ENCODE measurements around the gene NACAD. TPM values are rescaled to one million over a fixed set of nuclear protein-coding genes. Genes with fewer than 3 reads are reported as not detected.

The NACAD gene
- total RNA-seq, 2 experiments from 2014 or later: 0.08 to 0.14 TPM

GRCh38 chr7:45033261-45033930 is 55.4 kb downstream of the NACAD start:
- Histone ChIP-seq H3K4me1 (ENCODE audit: insufficient read depth, low read length) (peaks cover 91% of the 10 kb centered on the region), H3K27me3 (ENCODE audit: control insufficient read depth in 1 of 2, insufficient read depth in 2 of 2, low read length in 2 of 2) (no peaks in the 10 kb centered on the region), H3K27ac (ENCODE audit: low read depth in 1 of 2, low read length in 2 of 2) (peak overlapping the region in 1 of 2 donors; percentile 27), H3K9me3 (ENCODE audit: control insufficient read depth in 1 of 2, insufficient read depth in 1 of 2, low read length in 2 of 2) (no peaks in the 10 kb centered on the region), H3K4me3 (ENCODE audit: low read length) (peak overlapping the region; percentile 28), H3K36me3 (ENCODE audit: insufficient read depth, low read length) (peaks cover 22% of the 10 kb centered on the region)
- DNase-seq (peak in 4 of 14 experiments; percentile 28 to 38 (median 34)), ATAC-seq (ENCODE audit: poor library complexity) (peak; percentile 20)
- TF ChIP-seq CTCF (IDR thresholded peaks at IDR 0.05): no peak
- ChIA-PET CTCF (interaction anchor here (0.8 to 1.6 kb wide), 5 partner anchors 11 to 103 kb away, joined by 3 to 7 read pairs (median 5); no protein-coding TSS in a partner anchor), POLR2A (interaction anchor here (0.8 to 13.4 kb wide), 4 partner anchors 17 to 60 kb away, joined by 3 to 367 read pairs (median 162); partner anchors contain the start of genes CCM2 and MYO1G)
- Mint-ChIP-seq H3K36me3 (ENCODE audit: low read depth) (peaks cover 79% of the 10 kb centered on the region), H3K4me1 (ENCODE audit: low read depth) (peaks cover 80% of the 10 kb centered on the region), H3K27ac (peak overlapping the region; percentile 85), H3K4me3 (peak overlapping the region; percentile 82), H3K9me3 (no peaks in the 10 kb centered on the region), H3K27me3 (no peaks in the 10 kb centered on the region)
- intact Hi-C loops (cut with DNase I, micrococcal nuclease): no loop called here

GRCh38 chr7:45032421-45032820 is 56.3 kb downstream of the NACAD start:
- peaks cover 79% of the 10 kb centered on the region for H3K36me3 Mint-ChIP-seq (ENCODE audit: low read depth)
- H3K4me3 ChIP-seq (ENCODE audit: low read length): peak overlapping the region; percentile 28
- CTCF ChIA-PET: interaction anchor here (0.7 to 1.3 kb wide), 3 partner anchors 22 to 104 kb away, joined by 3 to 5 read pairs (median 4); no protein-coding TSS in a partner anchor

DNA sequence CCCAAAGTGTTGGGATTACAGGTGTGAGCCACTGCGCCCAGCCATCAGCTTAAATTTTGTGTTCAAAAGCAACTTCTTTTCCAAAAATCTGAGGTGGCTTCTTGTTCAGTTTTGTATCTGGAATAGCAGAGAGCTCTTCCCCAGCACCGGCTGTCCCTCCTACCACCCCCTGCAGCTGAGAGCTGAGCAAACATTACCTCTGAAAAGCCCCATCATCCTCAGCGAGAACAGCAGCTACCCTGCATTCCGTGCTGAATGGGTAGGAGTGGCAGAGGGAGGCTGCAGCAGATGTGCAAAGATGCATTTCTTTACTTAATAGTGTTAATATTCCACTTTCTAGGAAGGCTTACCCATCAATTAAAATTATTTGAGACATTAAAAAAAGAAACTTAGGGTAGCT is 56.9 kb downstream of the NACAD start:
- Mint-ChIP-seq H3K27me3 (no peaks in the 10 kb centered on the region), H3K4me1 (ENCODE audit: low read depth) (peaks cover 81% of the 10 kb centered on the region), H3K9me3 (no peaks in the 10 kb centered on the region), H3K27ac (peak overlapping the region; percentile 85), H3K36me3 (ENCODE audit: low read depth) (peaks cover 79% of the 10 kb centered on the region), H3K4me3 (peak overlapping the region; percentile 82)
- TF ChIP-seq CTCF (IDR thresholded peaks at IDR 0.05): no peak
- no peak for ATAC-seq (ENCODE audit: poor library complexity)
- Histone ChIP-seq H3K27me3 (ENCODE audit: control insufficient read depth in 1 of 2, insufficient read depth in 2 of 2, low read length in 2 of 2) (no peaks in the 10 kb centered on the region), H3K36me3 (ENCODE audit: insufficient read depth, low read length) (peaks cover 12% of the 10 kb centered on the region), H3K4me1 (ENCODE audit: insufficient read depth, low read length) (peaks cover 83% of the 10 kb centered on the region), H3K27ac (ENCODE audit: low read depth in 1 of 2, low read length in 2 of 2) (peak overlapping the region; percentile 23 to 45), H3K9me3 (ENCODE audit: control insufficient read depth in 1 of 2, insufficient read depth in 1 of 2, low read length in 2 of 2) (no peaks in the 10 kb centered on the region), H3K4me3 (ENCODE audit: low read length) (peak overlapping the region; percentile 28)
- ChIA-PET CTCF (interaction anchor here (0.8 to 1.0 kb wide), 2 partner anchors 21 to 58 kb away, joined by 4 read pairs; no protein-coding TSS in a partner anchor), POLR2A (interaction anchor here (1.2 to 13.4 kb wide), 3 partner anchors 20 to 52 kb away, joined by 3 to 367 read pairs (median 321); partner anchors contain the start of genes CCM2 and MYO1G)
- intact Hi-C loops (cut with DNase I, micrococcal nuclease): no loop called here
- DNase-seq: no peak

More at GRCh38 chr7:45032421-45032820, 56.3 kb downstream of the NACAD start:
- H3K4me3 Mint-ChIP-seq: peak overlapping the region; percentile 82
- Histone ChIP-seq H3K27ac (ENCODE audit: low read depth in 1 of 2, low read length in 2 of 2) (peak overlapping the region; percentile 23 to 44), H3K36me3 (ENCODE audit: insufficient read depth, low read length) (peaks cover 12% of the 10 kb centered on the region), H3K27me3 (ENCODE audit: control insufficient read depth in 1 of 2, insufficient read depth in 2 of 2, low read length in 2 of 2) (no peaks in the 10 kb centered on the region), H3K9me3 (ENCODE audit: control insufficient read depth in 1 of 2, insufficient read depth in 1 of 2, low read length in 2 of 2) (no peaks in the 10 kb centered on the region), H3K4me1 (ENCODE audit: insufficient read depth, low read length) (peaks cover 82% of the 10 kb centered on the region)
- H3K9me3 Mint-ChIP-seq: no peaks in the 10 kb centered on the region
- peaks cover 79% of the 10 kb centered on the region for H3K4me1 Mint-ChIP-seq (ENCODE audit: low read depth)
- H3K27ac Mint-ChIP-seq: peak overlapping the region; percentile 85
- DNase-seq (no peak), ATAC-seq (ENCODE audit: poor library complexity) (no peak)
- POLR2A ChIA-PET: interaction anchor here (1.2 to 13.4 kb wide), 3 partner anchors 20 to 53 kb away, joined by 3 to 367 read pairs (median 321); partner anchors contain the start of genes CCM2 and MYO1G
- no peak for TF ChIP-seq CTCF (IDR thresholded peaks at IDR 0.05)
- intact Hi-C loops (cut with DNase I, micrococcal nuclease): no loop called here
- H3K27me3 Mint-ChIP-seq: no peaks in the 10 kb centered on the region

Other genes starting within 250 kb of the NACAD start
- 100 to 1,000 TPM; 145 to 156 TPM for gene H2AZ2, start 240.9 kb downstream of the NACAD start, total RNA-seq
- gene PURB, start 203.4 kb downstream of the NACAD start, total RNA-seq: 10 to 100 TPM; 17.0 to 17.4 TPM
- 100 to 1,000 TPM; 155 to 157 TPM for gene MYO1G, start 110.0 kb downstream of the NACAD start, total RNA-seq
- gene CCM2, start 88.8 kb downstream of the NACAD start, total RNA-seq: 10 to 100 TPM; 48.8 to 52.8 TPM
- 100 to 1,000 TPM; 104 to 105 TPM for gene TBRG4, start 22.7 kb upstream of the NACAD start, total RNA-seq
- not detected for gene RAMP3, start 68.8 kb upstream of the NACAD start, total RNA-seq